HG03095 (cell line): ENCODE measurements around the gene PI16.
"Not testable (repeated sequence)": the region's sequence is repeated elsewhere in the genome, so short reads cannot be mapped to it uniquely, and the experiment has no call there.

Experiments used
- ATAC-seq: cut with Tn5 transposase; IDR thresholded peaks from one replicate; pipeline ENCODE4 v1.9.1; 2021; ENCODE audit warnings: moderate library complexity; ENCODE audit not compliant: unreplicated experiment

Gene PI16

GRCh38 chr6:36927691-36928546 is 26.6 kb upstream of the PI16 start:
- ATAC-seq: no peak

GRCh38 chr6:36928547-36928918 is 26.0 kb upstream of the PI16 start:
- no peak for ATAC-seq

GRCh38 chr6:36929152-36929551 is 25.4 kb upstream of the PI16 start:
- no peak for ATAC-seq

- ATAC-seq: no peak
These were observed 24.9 kb upstream of the PI16 start for GRCh38 chr6:36929607-36930006.

- no peak for ATAC-seq
These were observed 24.1 kb upstream of the PI16 start for GRCh38 chr6:36930483-36930882.

GRCh38 chr6:36933102-36933501 is 21.4 kb upstream of the PI16 start:
- ATAC-seq: no peak

GRCh38 chr6:36933519-36933918 is 21.0 kb upstream of the PI16 start:
- ATAC-seq: no peak

GRCh38 chr6:36934901-36935300 is 19.6 kb upstream of the PI16 start:
- no peak for ATAC-seq

- ATAC-seq: no peak
These were observed 17.7 kb upstream of the PI16 start for GRCh38 chr6:36936824-36937223.

GRCh38 chr6:36937896-36938295 is 16.6 kb upstream of the PI16 start:
- ATAC-seq: no peak

GRCh38 chr6:36938536-36938935 is 16.0 kb upstream of the PI16 start:
- ATAC-seq: no peak

GRCh38 chr6:36939005-36939404 is 15.5 kb upstream of the PI16 start:
- ATAC-seq: not testable (repeated sequence)

- ATAC-seq: no peak
These were observed 14.5 kb upstream of the PI16 start for GRCh38 chr6:36940027-36940426.

- not testable (repeated sequence) for ATAC-seq
These were observed 13.0 kb upstream of the PI16 start for GRCh38 chr6:36941561-36941960.

- not testable (repeated sequence) for ATAC-seq
These were observed 12.2 kb upstream of the PI16 start for GRCh38 chr6:36942329-36942728.

GRCh38 chr6:36944650-36945049 is 9.9 kb upstream of the PI16 start:
- no peak for ATAC-seq

GRCh38 chr6:36945301-36945700 is 9.2 kb upstream of the PI16 start:
- ATAC-seq: no peak

GRCh38 chr6:36946526-36946925 is 8.0 kb upstream of the PI16 start:
- no peak for ATAC-seq

GRCh38 chr6:36947570-36948351 is 6.8 kb upstream of the PI16 start:
- ATAC-seq: no peak

GRCh38 chr6:36949076-36949475 is 5.5 kb upstream of the PI16 start:
- not testable (repeated sequence) for ATAC-seq

GRCh38 chr6:36949636-36950035 is 4.9 kb upstream of the PI16 start:
- ATAC-seq: no peak

GRCh38 chr6:36953931-36954261 is 642 bp upstream of the PI16 start:
- no peak for ATAC-seq
